CD1c-positive myeloid dendritic cell (primary cell): ENCODE results near the gene MPHOSPH6.
A peak's percentile ranks its signal among the peaks of the same experiment; 100 is the strongest.
"Not testable (repeated sequence)": the region's sequence is repeated elsewhere in the genome, so short reads cannot be mapped to it uniquely, and the experiment has no call there.

Source experiments
- DNase-seq: peaks from one replicate; pipeline ENCODE4 v3.0.0-alpha.2; 2016; ENCODE audit errors: extremely low spot score

Gene MPHOSPH6

GRCh38 chr16:82169861-82170845 lies at the start of gene MPHOSPH6:
Gene MPHOSPH6 (minus strand): TSS chr16:82170224. CDS start chr16:82170175, 49 bp downstream.
- DNase-seq = peak; percentile 98

DNA sequence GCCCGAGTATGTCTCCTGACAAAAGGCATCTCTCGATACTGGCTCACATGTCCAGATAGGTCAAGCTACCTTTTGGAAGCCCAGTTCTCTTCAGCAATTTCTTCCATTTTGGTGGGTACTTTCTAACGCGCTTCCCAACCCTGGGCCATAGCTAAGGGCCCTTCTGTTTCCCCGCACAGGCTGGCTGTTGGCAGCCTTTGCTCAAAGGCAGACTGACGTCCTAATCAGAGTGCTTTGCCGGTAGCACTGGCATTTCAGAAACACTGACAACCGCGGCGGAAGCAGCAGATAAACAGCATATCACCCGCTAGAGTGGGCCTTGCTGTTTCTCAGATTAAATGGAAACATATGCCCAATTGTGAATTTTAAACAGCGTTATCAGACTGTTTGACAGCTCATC lies 49.3 kb upstream of the MPHOSPH6 start:
- no peak for DNase-seq

GRCh38 chr16:82209314-82209713 lies 39.3 kb upstream of the MPHOSPH6 start:
- not testable (repeated sequence) for DNase-seq

DNA sequence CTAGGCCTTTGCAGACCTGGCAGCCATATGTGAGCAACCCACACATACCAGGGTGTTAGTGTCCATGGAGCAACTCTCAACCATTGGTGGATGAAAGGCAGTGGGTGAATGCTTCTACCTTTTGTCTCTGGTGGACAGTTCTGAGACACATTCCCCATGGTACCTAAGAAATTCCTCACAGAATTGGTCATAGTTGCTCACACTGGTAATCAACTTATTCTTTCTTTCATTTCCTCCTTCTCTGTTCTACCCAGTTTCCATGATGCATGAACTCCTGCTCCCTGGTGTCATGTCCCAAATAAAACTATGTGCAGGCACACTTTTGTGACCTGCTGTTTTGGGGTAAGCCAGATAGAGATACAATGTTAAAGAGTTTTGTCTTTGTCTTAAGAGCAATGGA lies 33.2 kb upstream of the MPHOSPH6 start:
- DNase-seq = no peak

GRCh38 chr16:82201926-82202325 lies 31.9 kb upstream of the MPHOSPH6 start:
- no peak for DNase-seq

- DNase-seq = no peak
These were observed 31.3 kb upstream of the MPHOSPH6 start for GRCh38 chr16:82201351-82201750.

- DNase-seq = no peak
These were observed 29.2 kb upstream of the MPHOSPH6 start for GRCh38 chr16:82199209-82199608.

GRCh38 chr16:82197540-82198240 lies 27.7 kb upstream of the MPHOSPH6 start:
- no peak for DNase-seq

- peak; percentile 85 for DNase-seq
These were observed 26.0 kb upstream of the MPHOSPH6 start for GRCh38 chr16:82195917-82196494.

DNA sequence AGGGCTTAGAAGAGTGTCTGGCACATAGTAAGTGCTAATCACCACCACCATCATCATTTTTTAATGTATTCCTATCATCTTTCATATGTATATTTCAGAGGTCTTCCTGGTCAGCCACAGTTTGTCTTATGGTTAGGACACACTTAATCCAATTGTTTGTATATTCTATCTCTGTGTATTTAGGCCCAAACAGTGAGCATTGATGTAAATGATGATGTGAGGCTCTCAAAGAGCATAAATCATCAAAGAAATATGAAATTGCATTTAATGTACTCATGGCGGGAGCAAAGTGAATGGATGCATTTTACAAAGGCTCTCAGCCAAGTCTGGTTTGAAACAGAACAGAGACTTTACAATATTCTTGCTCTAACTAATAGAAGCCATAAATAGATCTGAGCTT lies 24.1 kb upstream of the MPHOSPH6 start:
- no peak for DNase-seq

DNA sequence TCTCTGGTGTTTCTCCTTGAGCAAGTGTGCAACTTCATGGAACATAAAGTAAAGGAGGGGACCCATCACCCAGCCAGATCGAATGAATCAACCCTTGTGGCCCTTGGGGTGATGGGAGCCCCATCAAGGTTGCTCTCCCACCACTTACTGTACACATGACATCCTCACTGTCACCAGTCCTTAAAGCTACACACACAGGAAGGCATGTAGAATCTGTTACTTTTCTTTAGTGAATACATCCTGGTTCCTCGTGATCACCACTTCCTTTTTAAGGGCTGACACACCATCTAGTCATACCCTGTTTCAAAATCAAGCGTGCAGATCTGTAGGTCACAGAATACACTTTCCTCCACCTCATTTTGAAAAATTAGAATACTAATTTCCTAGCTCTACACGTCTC lies 22.6 kb upstream of the MPHOSPH6 start:
- peak; percentile 91 for DNase-seq

DNA sequence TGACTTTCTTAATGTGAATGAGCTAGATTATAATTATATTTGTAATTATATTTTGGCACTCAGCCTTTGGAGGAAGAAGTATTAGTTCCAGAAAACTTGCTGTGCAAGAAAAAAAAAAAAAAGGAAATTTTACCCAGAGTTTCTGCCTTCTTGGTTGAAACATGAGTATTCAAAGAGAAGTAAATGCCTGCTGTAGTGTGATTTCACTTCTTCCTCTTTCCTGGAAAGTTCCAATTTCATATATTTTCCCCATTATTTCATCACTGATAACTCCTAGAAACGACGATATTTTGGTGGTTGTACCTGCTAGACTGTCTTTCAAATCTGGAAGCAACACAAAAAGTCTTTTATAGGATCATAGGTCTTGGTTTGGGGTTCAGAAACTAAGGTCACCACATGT lies 20.4 kb upstream of the MPHOSPH6 start:
- peak; percentile 82 for DNase-seq

GRCh38 chr16:82187829-82188228 lies 17.8 kb upstream of the MPHOSPH6 start:
- no peak for DNase-seq

GRCh38 chr16:82185012-82185411 lies 15.0 kb upstream of the MPHOSPH6 start:
- DNase-seq = peak; percentile 30

GRCh38 chr16:82184213-82184612 lies 14.2 kb upstream of the MPHOSPH6 start:
- no peak for DNase-seq

DNA sequence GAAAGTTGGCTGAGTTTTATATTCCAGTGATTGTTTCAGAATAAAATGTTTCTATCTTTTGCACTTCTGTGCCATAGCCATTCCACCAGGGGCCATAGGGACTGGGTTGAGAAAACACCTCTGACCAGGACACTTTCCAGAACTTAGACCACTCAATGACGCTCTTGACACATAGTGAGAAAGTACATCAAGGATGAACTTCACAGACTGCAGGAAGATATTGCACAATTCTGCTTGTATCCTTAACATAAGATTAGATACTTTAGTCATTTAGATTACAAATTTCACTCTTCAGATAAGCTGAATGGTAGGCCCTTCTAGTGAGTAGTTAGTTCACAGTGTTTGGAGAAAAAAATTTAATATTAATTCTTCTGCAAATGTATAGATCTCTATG lies 13.0 kb upstream of the MPHOSPH6 start:
- DNase-seq = peak; percentile 45

DNA sequence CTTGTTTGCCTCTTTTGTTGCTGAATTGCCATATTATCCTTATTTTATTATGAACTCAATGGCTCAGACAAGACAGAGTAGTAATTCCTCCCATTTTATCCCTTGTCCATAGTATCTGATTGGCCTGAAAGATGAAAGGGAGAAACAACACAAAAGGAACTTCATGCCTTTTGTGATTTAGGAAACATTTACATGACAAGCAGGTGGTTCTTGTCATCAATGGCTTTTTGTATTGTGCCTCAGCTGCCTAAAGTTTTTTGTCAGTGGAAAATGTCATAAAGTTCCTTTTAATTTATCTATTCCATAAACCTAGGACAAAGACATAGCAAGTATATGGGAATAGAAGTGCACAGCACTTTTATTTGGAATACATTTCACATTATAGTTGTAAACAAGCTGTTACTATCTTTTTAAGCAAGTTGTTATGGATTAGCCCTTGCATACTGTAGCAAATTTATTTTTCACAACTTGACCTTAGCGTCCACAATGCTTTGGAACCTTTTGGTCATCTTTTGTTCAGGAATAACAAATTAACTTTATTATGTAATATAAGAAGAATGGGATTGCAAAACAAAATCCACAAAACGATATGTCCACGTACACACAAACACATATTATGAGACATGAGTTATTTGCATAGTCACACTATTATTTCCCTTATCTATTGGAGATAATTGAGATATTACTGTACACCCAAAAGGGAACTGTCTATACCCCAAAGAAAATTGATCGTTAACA lies 12.4 kb upstream of the MPHOSPH6 start:
- DNase-seq = no peak

DNA sequence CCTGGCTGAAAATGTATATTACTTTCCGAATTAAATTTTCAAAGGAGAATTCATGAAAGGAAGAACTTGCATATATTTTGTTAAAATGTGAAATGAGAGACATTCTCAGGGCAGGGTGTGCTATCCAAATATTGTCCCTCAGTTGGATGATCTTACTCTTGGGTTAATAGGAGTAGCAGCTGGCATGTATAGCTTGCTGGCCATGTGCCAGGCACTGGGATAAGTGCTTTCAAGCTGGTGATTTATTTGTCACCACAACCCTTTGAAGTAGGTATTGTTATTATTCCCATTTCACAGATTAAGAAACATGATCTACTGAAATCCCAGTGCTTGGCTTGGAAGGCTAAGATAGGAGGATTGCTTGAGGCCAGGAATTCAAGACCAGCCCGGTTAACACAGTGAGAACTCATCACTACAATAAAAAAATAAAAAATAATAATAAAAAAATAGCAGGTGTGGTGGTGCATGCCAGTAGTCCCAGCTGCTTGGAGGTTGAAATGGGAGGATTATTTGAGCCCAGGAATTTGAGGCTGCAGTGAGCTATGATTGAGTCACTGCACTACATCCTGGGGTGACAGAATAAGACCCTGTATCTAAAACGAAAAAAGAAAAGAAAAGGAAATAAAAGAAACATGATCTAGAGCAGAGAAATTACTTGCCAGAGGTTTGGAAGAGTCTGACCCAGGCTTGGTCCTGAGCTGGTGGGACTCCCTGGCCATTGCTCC lies 11.6 kb upstream of the MPHOSPH6 start:
- no peak for DNase-seq

DNA sequence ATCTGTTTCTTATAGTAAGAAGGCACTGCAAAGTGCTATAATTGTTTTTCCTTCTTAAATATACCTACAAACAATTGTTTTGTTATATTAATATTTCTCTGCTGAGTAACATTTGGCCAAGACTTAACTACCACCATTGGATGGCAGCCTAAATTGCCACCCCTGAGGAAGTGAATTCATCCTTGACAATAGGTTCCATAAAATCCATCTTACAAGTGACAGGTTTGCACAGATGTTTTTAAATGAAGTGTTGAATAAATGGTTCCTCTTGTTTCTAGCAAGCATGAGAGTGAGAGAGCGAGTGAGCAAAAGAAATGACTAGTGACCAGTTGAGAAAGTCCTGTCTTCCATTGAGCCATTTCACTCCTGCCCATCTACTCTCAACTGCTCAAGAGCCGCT lies 8.3 kb upstream of the MPHOSPH6 start:
- DNase-seq = no peak

DNA sequence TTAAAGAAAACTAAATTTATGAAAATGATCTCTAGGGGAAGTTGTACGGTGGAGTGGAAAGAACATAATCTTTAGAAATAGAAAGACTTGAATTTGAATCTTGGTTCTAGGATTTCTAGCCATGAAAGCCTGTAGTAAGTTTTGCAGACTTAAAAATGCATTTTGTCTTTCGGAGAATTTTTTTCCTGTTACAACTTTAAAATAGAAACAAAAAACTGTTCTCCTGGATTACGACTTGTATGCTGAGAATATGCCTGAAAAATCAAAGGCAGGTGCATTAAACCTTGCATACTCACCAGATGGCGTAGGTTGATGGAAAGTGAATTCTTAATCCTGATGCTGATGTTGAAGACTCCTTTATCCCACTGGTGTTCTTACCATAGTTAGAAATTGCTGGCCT lies 7.5 kb upstream of the MPHOSPH6 start:
- DNase-seq = no peak

- DNase-seq = no peak
These were observed 6.2 kb upstream of the MPHOSPH6 start for GRCh38 chr16:82176204-82176603.
